ENCODE measurements around the gene BANF2. TPM values are rescaled to one million over a fixed set of nuclear protein-coding genes. Genes with fewer than 3 reads are reported as not detected.

The BANF2 gene
- total and polyA plus RNA-seq, 2 of the 4 experiments (the other 2 are of a cell fraction): not detected

DNA sequence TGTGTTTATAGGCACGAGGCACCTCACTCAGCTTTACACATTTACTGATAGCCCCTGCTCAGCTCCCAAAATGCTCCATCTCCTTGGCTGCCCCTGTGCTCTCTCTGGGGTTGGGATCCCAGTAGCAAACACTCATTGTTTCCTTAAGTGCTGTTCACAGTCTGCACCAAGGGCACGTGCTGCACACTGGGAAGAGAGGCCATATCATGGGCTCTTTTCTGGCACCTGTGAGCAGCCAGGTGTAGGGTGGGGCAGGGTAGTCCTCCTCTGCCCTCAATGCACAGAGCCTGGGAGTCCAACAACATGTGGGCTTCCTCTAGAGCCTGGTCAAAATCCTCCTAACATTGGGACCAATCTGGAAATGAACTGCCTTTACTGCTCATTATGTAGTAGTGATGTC, 67.9 kb downstream of the BANF2 start:
- no peak overlapping the region for H3K18ac ChIP-seq (ENCODE audit: low read depth, low read length)
- peaks cover 4% of the 10 kb centered on the region for H3K27me3 ChIP-seq (ENCODE audit: control insufficient read depth, insufficient read depth, low read length)
- dilution Hi-C loops (cut with HindIII; ENCODE audit: low sequenced_read_pairs, unreplicated experiment): no loop called here
- ChIA-PET CTCF (no interaction called here), POLR2A (ENCODE audit: unreplicated experiment) (no interaction called here)
- H2BK15ac ChIP-seq (ENCODE audit: low read depth, low read length): no peak overlapping the region
- no peak overlapping the region for H2BK20ac ChIP-seq (ENCODE audit: low read depth, low read length)
- H3K56ac ChIP-seq (ENCODE audit: extremely low read depth, insufficient read depth, low read length): no peak overlapping the region
- 50% methylated on average over 1 of the region's 2 CpGs; no CpG with 5 or more reads in 1 of the 2 experiments for WGBS, 2 experiments (ENCODE audit: extremely low coverage in 2 of 2, insufficient read length in 1 of 2)
- intact Hi-C loops (cut with micrococcal nuclease): no loop called here
- TF ChIP-seq CHD1 (IDR thresholded peaks at IDR 0.05; ENCODE audit: low read depth, low read length): no peak
- no peak for TF ChIP-seq SMC3 (IDR thresholded peaks at IDR 0.05; ENCODE audit: low read depth, low read length)
- no peak for TF ChIP-seq MAFK (IDR thresholded peaks at IDR 0.05; ENCODE audit: low read depth, low read length)
- no peak for TF ChIP-seq RAD21 (IDR thresholded peaks at IDR 0.05; ENCODE audit: low read length)
- TF ChIP-seq, protein P1, sequence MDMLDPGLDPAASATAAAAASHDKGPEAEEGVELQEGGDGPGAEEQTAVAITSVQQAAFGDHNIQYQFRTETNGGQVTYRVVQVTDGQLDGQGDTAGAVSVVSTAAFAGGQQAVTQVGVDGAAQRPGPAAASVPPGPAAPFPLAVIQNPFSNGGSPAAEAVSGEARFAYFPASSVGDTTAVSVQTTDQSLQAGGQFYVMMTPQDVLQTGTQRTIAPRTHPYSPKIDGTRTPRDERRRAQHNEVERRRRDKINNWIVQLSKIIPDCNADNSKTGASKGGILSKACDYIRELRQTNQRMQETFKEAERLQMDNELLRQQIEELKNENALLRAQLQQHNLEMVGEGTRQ (IDR thresholded peaks at IDR 0.05; ENCODE audit: low read depth, low read length): no peak
- TF ChIP-seq NFE2L2 (IDR thresholded peaks at IDR 0.05; ENCODE audit: low read depth, low read length): no peak
- TF ChIP-seq, protein P2, sequence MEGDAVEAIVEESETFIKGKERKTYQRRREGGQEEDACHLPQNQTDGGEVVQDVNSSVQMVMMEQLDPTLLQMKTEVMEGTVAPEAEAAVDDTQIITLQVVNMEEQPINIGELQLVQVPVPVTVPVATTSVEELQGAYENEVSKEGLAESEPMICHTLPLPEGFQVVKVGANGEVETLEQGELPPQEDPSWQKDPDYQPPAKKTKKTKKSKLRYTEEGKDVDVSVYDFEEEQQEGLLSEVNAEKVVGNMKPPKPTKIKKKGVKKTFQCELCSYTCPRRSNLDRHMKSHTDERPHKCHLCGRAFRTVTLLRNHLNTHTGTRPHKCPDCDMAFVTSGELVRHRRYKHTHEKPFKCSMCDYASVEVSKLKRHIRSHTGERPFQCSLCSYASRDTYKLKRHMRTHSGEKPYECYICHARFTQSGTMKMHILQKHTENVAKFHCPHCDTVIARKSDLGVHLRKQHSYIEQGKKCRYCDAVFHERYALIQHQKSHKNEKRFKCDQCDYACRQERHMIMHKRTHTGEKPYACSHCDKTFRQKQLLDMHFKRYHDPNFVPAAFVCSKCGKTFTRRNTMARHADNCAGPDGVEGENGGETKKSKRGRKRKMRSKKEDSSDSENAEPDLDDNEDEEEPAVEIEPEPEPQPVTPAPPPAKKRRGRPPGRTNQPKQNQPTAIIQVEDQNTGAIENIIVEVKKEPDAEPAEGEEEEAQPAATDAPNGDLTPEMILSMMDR (conservative IDR thresholded peaks at IDR 0.05; ENCODE audit: low read depth, low read length): no peak
- TF ChIP-seq, protein P3, sequence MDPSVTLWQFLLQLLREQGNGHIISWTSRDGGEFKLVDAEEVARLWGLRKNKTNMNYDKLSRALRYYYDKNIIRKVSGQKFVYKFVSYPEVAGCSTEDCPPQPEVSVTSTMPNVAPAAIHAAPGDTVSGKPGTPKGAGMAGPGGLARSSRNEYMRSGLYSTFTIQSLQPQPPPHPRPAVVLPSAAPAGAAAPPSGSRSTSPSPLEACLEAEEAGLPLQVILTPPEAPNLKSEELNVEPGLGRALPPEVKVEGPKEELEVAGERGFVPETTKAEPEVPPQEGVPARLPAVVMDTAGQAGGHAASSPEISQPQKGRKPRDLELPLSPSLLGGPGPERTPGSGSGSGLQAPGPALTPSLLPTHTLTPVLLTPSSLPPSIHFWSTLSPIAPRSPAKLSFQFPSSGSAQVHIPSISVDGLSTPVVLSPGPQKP (IDR thresholded peaks at IDR 0.05; ENCODE audit: borderline replicate concordance, low read depth, low read length): no peak
- in situ Hi-C loops (cut with MboI; ENCODE audit: low sequenced_read_pairs): no loop called here
- H3K9me1 ChIP-seq (ENCODE audit: insufficient read depth, low read length): no peaks in the 10 kb centered on the region
- H4K8ac ChIP-seq (ENCODE audit: low read depth in 2 of 2, low read length in 2 of 2): no peak overlapping the region
- H3K9me3 ChIP-seq (ENCODE audit: control insufficient read depth, insufficient read depth, low read length): no peaks in the 10 kb centered on the region
- H3K4me2 ChIP-seq (ENCODE audit: low read depth, low read length): no peak overlapping the region
- no peak overlapping the region for H2AFZ ChIP-seq (replicated peaks; ENCODE audit: low read length, poor library complexity)
- no peaks in the 10 kb centered on the region for H3K36me3 ChIP-seq (ENCODE audit: control insufficient read depth, insufficient read depth, low read length)
- H3K79me1 ChIP-seq (ENCODE audit: low read depth in 1 of 2, low read length in 2 of 2): no peaks in the 10 kb centered on the region
- no peak overlapping the region for H3K4me3 ChIP-seq (ENCODE audit: insufficient read depth, low read depth, low read length)
- no peak overlapping the region for H3K4ac ChIP-seq (ENCODE audit: low read depth, low read length)
- no peak overlapping the region for H3K9ac ChIP-seq (ENCODE audit: low read depth, low read length)
- BruUV-seq (replicated peaks): no TSS peak
- ATAC-seq (ENCODE audit: low read depth) (no peak), DNase-seq (no peak)
- no peaks in the 10 kb centered on the region for H3K4me1 ChIP-seq (ENCODE audit: control insufficient read depth, insufficient read depth, low read length)
- H4K91ac ChIP-seq (ENCODE audit: insufficient read depth, low read depth, low read length): no peak overlapping the region
- H4K20me1 ChIP-seq (ENCODE audit: insufficient read depth, low read length): no peaks in the 10 kb centered on the region
- no peak overlapping the region for H2BK5ac ChIP-seq (ENCODE audit: low read depth, low read length, poor library complexity, severe bottlenecking)
- H2AK5ac ChIP-seq (ENCODE audit: low read depth, low read length): no peak overlapping the region
- no peak overlapping the region for H2AK9ac ChIP-seq (replicated peaks; ENCODE audit: low read depth, low read length, poor library complexity)
- no peak overlapping the region for H3K14ac ChIP-seq (replicated peaks; ENCODE audit: low read depth, low read length)
- H2BK120ac ChIP-seq (ENCODE audit: low read depth, low read length): no peak overlapping the region
- no peak overlapping the region for H3K27ac ChIP-seq (ENCODE audit: insufficient read depth, low read length)
- no peak overlapping the region for H3K23ac ChIP-seq (ENCODE audit: low read depth, low read length)
- no peak overlapping the region for H4K5ac ChIP-seq (ENCODE audit: low read depth, low read length)

Data from IMR-90 (cell line).